ENCODE results near the gene PRR33. TPM values are rescaled to one million over a fixed set of nuclear protein-coding genes. Genes with fewer than 3 reads are reported as not detected.

The PRR33 gene
- polyA plus RNA-seq, 1 donor, result 0.67 TPM

GRCh38 chr11:1921574-1922141 lies 30.0 kb upstream of the PRR33 start:
- Histone ChIP-seq H3K9me3 (ENCODE audit: control insufficient read depth, low read depth, low read length) (no peaks in the 10 kb centered on the region), H3K27ac (ENCODE audit: low read length) (no peak overlapping the region), H3K4me1 (ENCODE audit: control insufficient read depth, insufficient read depth, low read length) (no peaks in the 10 kb centered on the region), H3K27me3 (ENCODE audit: control insufficient read depth, insufficient read depth, low read length) (no peaks in the 10 kb centered on the region), H3K36me3 (ENCODE audit: control insufficient read depth, insufficient read depth, low read length) (no peaks in the 10 kb centered on the region), H3K4me3 (ENCODE audit: low read length) (no peak overlapping the region)
- no CpG with 5 or more reads among the region's 18 CpGs for WGBS (ENCODE audit: insufficient coverage, low lambda C conversion rate)
- peak in 1 of 2 donors; percentile 24 for DNase-seq

GRCh38 chr11:1920909-1921573 lies 29.3 kb upstream of the PRR33 start:
- H3K36me3 ChIP-seq (ENCODE audit: control insufficient read depth, insufficient read depth, low read length), result no peaks in the 10 kb centered on the region
- H3K4me1 ChIP-seq (ENCODE audit: control insufficient read depth, insufficient read depth, low read length), result no peaks in the 10 kb centered on the region
- DNase-seq, result no peak
- no CpG with 5 or more reads among the region's 21 CpGs for WGBS (ENCODE audit: insufficient coverage, low lambda C conversion rate)
- H3K4me3 ChIP-seq (ENCODE audit: low read length), result no peak overlapping the region
- H3K9me3 ChIP-seq (ENCODE audit: control insufficient read depth, low read depth, low read length), result no peaks in the 10 kb centered on the region
- no peak overlapping the region for H3K27ac ChIP-seq (ENCODE audit: low read length)
- H3K27me3 ChIP-seq (ENCODE audit: control insufficient read depth, insufficient read depth, low read length), result no peaks in the 10 kb centered on the region

- no peak overlapping the region for H3K27ac ChIP-seq (ENCODE audit: low read length)
- no peaks in the 10 kb centered on the region for H3K27me3 ChIP-seq (ENCODE audit: control insufficient read depth, insufficient read depth, low read length)
- no CpG with 5 or more reads among the region's 25 CpGs for WGBS (ENCODE audit: insufficient coverage, low lambda C conversion rate)
- H3K4me1 ChIP-seq (ENCODE audit: control insufficient read depth, insufficient read depth, low read length), result no peaks in the 10 kb centered on the region
- no peak for DNase-seq
- no peaks in the 10 kb centered on the region for H3K36me3 ChIP-seq (ENCODE audit: control insufficient read depth, insufficient read depth, low read length)
- H3K4me3 ChIP-seq (ENCODE audit: low read length), result no peak overlapping the region
- H3K9me3 ChIP-seq (ENCODE audit: control insufficient read depth, low read depth, low read length), result no peaks in the 10 kb centered on the region
Measured at GRCh38 chr11:1920128-1920908, 28.6 kb upstream of the PRR33 start.

GRCh38 chr11:1919391-1920127 lies 27.9 kb upstream of the PRR33 start, which contains the start of gene TNNT3:
Gene TNNT3, plus strand, starts transcription at chr11:1919703. Its CDS starts 3,172 bp downstream, at chr11:1922875.
- no peaks in the 10 kb centered on the region for H3K9me3 ChIP-seq (ENCODE audit: control insufficient read depth, low read depth, low read length)
- no CpG with 5 or more reads among the region's 31 CpGs for WGBS (ENCODE audit: insufficient coverage, low lambda C conversion rate)
- no peak within 1 kb of the TSS for H3K4me3 ChIP-seq (ENCODE audit: low read length)
- no peak for DNase-seq
- H3K4me1 ChIP-seq (ENCODE audit: control insufficient read depth, insufficient read depth, low read length), result no peaks in the 10 kb centered on the region
- H3K27ac ChIP-seq (ENCODE audit: low read length), result no peak within 1 kb of the TSS
- H3K36me3 ChIP-seq (ENCODE audit: control insufficient read depth, insufficient read depth, low read length), result no peaks in the 10 kb centered on the region
- no peaks in the 10 kb centered on the region for H3K27me3 ChIP-seq (ENCODE audit: control insufficient read depth, insufficient read depth, low read length)

- H3K27me3 ChIP-seq (ENCODE audit: control insufficient read depth, insufficient read depth, low read length), result no peaks in the 10 kb centered on the region
- no peak for DNase-seq
- no peak overlapping the region for H3K27ac ChIP-seq (ENCODE audit: low read length)
- H3K4me3 ChIP-seq (ENCODE audit: low read length), result no peak overlapping the region
- no peaks in the 10 kb centered on the region for H3K9me3 ChIP-seq (ENCODE audit: control insufficient read depth, low read depth, low read length)
- WGBS (ENCODE audit: insufficient coverage, low lambda C conversion rate), result no CpG with 5 or more reads among the region's 29 CpGs
- no peaks in the 10 kb centered on the region for H3K36me3 ChIP-seq (ENCODE audit: control insufficient read depth, insufficient read depth, low read length)
- no peaks in the 10 kb centered on the region for H3K4me1 ChIP-seq (ENCODE audit: control insufficient read depth, insufficient read depth, low read length)
Measured at GRCh38 chr11:1918436-1919315, 27.0 kb upstream of the PRR33 start.

- Histone ChIP-seq H3K27ac (ENCODE audit: low read length) (no peak overlapping the region), H3K9me3 (ENCODE audit: control insufficient read depth, low read depth, low read length) (no peaks in the 10 kb centered on the region), H3K36me3 (ENCODE audit: control insufficient read depth, insufficient read depth, low read length) (no peaks in the 10 kb centered on the region), H3K27me3 (ENCODE audit: control insufficient read depth, insufficient read depth, low read length) (no peaks in the 10 kb centered on the region), H3K4me1 (ENCODE audit: control insufficient read depth, insufficient read depth, low read length) (no peaks in the 10 kb centered on the region), H3K4me3 (ENCODE audit: low read length) (no peak overlapping the region)
- DNase-seq, result no peak
- no CpG with 5 or more reads among the region's 34 CpGs for WGBS (ENCODE audit: insufficient coverage, low lambda C conversion rate)
Measured at GRCh38 chr11:1917523-1918435, 26.1 kb upstream of the PRR33 start.

- Histone ChIP-seq H3K4me1 (ENCODE audit: control insufficient read depth, insufficient read depth, low read length) (no peaks in the 10 kb centered on the region), H3K36me3 (ENCODE audit: control insufficient read depth, insufficient read depth, low read length) (no peaks in the 10 kb centered on the region), H3K4me3 (ENCODE audit: low read length) (no peak overlapping the region), H3K9me3 (ENCODE audit: control insufficient read depth, low read depth, low read length) (no peaks in the 10 kb centered on the region), H3K27me3 (ENCODE audit: control insufficient read depth, insufficient read depth, low read length) (no peaks in the 10 kb centered on the region), H3K27ac (ENCODE audit: low read length) (no peak overlapping the region)
- no CpG with 5 or more reads among the region's 8 CpGs for WGBS (ENCODE audit: insufficient coverage, low lambda C conversion rate)
- DNase-seq, result no peak
Measured at GRCh38 chr11:1916986-1917522, 25.4 kb upstream of the PRR33 start.

- Histone ChIP-seq H3K4me3 (ENCODE audit: low read length) (no peak overlapping the region), H3K27me3 (ENCODE audit: control insufficient read depth, insufficient read depth, low read length) (no peaks in the 10 kb centered on the region), H3K4me1 (ENCODE audit: control insufficient read depth, insufficient read depth, low read length) (no peaks in the 10 kb centered on the region), H3K27ac (ENCODE audit: low read length) (no peak overlapping the region), H3K9me3 (ENCODE audit: control insufficient read depth, low read depth, low read length) (no peaks in the 10 kb centered on the region), H3K36me3 (ENCODE audit: control insufficient read depth, insufficient read depth, low read length) (no peaks in the 10 kb centered on the region)
- no CpG with 5 or more reads among the region's 14 CpGs for WGBS (ENCODE audit: insufficient coverage, low lambda C conversion rate)
- no peak for DNase-seq
Measured at GRCh38 chr11:1916132-1916985, 24.7 kb upstream of the PRR33 start.

Measured in large intestine (tissue), 3 donors.